ENCODE results near the gene COLGALT1. TPM values are rescaled to one million over a fixed set of nuclear protein-coding genes. Genes with fewer than 3 reads are reported as not detected.

Gene COLGALT1
- total and polyA plus RNA-seq, 10 of the 15 experiments (the other 5 are each of a cell fraction or from before 2014, with no cell fraction given) = 1.2 to 78.8 (median 29.8) TPM

DNA sequence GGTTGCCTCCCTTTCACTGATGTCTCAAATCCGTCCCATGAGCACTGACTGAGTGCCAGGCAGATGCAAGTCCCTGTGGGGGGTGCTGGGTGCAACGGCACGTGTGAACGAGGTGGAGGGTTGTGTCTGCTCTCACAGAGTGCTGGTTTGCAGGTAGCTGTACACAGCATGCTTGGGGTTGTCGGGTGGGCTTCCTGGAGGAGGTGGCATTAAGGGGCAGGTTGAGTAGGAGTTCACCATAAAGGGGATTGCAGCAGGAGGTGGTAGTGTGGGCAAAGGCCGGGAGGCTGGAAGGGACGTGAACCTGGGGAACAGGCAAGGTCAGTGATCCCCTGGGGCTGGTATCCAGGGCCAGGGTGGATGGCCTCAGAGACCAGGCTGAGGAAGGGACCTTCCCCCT, 17.2 kb downstream of the COLGALT1 start (continued):
- no peak for TF ChIP-seq KLF5 (IDR thresholded peaks at IDR 0.05; ENCODE audit: partially characterized antibody)
- TF ChIP-seq STAT3 (IDR thresholded peaks at IDR 0.05; ENCODE audit: low read depth, low read length) = no peak
- TF ChIP-seq ZNF207 (IDR thresholded peaks at IDR 0.05; ENCODE audit: borderline replicate concordance) = no peak
- TF ChIP-seq FOS (IDR thresholded peaks at IDR 0.05; ENCODE audit: borderline replicate concordance, extremely low read depth, insufficient read length) = no peak
- TF ChIP-seq SPI1 (IDR thresholded peaks at IDR 0.05; ENCODE audit: borderline replicate concordance, insufficient read depth, low read depth, low read length) = no peak

DNA sequence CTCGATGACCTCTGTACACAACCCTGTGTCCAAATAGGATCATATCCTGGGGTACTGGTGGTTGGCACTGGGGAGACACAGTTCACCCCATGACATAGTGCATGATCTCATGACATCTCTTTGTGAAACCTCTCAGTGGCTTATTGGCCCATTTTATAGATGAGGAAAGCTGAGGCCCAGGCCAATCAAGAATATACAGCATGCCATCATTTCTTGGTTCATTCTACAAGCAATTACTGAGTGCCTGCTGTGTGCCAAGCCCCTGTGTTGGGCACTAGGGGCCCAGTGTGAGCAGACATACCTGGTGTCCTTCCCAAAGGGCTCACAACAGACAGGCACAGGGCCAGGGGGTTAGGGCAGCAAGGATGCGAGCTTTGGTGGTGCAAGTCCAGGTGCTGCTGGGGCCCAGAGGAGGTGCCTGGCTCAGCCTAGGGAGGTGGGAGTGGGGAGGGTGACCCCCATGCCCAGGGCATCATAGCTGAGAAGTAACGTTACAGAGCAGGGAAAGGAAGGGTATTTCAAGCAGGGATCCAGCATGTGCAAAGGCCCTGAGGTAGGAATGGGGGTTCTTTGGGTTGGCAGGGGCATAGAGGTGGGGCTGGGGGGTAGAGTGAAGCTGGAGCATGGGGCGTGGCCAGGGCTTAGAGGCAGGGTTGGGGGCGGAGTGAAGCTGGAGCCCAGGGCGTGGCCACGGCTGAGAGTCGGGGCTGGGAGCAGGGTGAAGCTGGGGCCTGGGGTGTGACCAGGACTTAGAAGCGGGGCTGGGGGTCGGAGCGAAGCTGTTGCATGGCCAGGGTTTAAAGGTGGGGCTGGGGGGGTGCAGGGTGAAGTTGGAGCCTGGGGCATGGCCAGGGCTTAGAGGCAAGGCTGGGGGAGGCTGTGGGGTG, 20.7 kb downstream of the COLGALT1 start:
- Histone ChIP-seq H3K9me3 (replicated peaks; ENCODE audit: control insufficient read depth, insufficient read depth, low read length) (no peaks in the 10 kb centered on the region), H3K27ac (ENCODE audit: control insufficient read depth, insufficient read depth) (no peak overlapping the region), H3K9ac (ENCODE audit: control insufficient read depth, insufficient read depth, low read length) (no peak overlapping the region), H3K4me2 (ENCODE audit: control insufficient read depth, insufficient read depth) (no peak overlapping the region), H4K20me1 (ENCODE audit: control insufficient read depth, insufficient read depth) (no peaks in the 10 kb centered on the region), H3K4me3 (no peak overlapping the region), H2AFZ (ENCODE audit: control insufficient read depth, low read depth, low read length) (no peak overlapping the region), H3K4me1 (ENCODE audit: control insufficient read depth, insufficient read depth, low read length) (no peaks in the 10 kb centered on the region), H3K36me3 (ENCODE audit: control insufficient read depth in 2 of 2, insufficient read depth in 2 of 2, low read length in 1 of 2) (peaks cover 9 to 33% of the 10 kb centered on the region in 2 experiments), H3K79me2 (ENCODE audit: control insufficient read depth, insufficient read depth, low read length) (no peaks in the 10 kb centered on the region), H3K27me3 (replicated peaks in 1 of 2; ENCODE audit: control insufficient read depth in 2 of 2, insufficient read depth in 2 of 2, low read length in 1 of 2) (no peaks in the 10 kb centered on the region)
- BruUV-seq (replicated peaks) = no TSS peak
- DNase-seq (ENCODE audit: low read depth, low spot score) = no peak
- no peak for FAIRE-seq
- RAD21 ChIA-PET (ENCODE audit: unreplicated experiment) = interaction anchor here (0.6 to 1.3 kb wide), 3 partner anchors 73 to 272 kb away, joined by 3 to 6 read pairs (median 3); partner anchors contain the start of gene JAK3
- ATAC-seq = no peak
- intact Hi-C loops (cut with micrococcal nuclease; ENCODE audit: unreplicated experiment) = no loop called here
- TF ChIP-seq CEBPZ (IDR thresholded peaks at IDR 0.05; ENCODE audit: low read depth, low read length) (no peak), IKZF1 (conservative IDR thresholded peaks at IDR 0.05) (no peak), MEF2A (IDR thresholded peaks at IDR 0.05; ENCODE audit: insufficient read depth, low read depth, low read length) (no peak), JUNB (IDR thresholded peaks at IDR 0.05) (no peak), NR2F1 (conservative IDR thresholded peaks at IDR 0.05) (no peak)
- TF ChIP-seq, protein P1, sequence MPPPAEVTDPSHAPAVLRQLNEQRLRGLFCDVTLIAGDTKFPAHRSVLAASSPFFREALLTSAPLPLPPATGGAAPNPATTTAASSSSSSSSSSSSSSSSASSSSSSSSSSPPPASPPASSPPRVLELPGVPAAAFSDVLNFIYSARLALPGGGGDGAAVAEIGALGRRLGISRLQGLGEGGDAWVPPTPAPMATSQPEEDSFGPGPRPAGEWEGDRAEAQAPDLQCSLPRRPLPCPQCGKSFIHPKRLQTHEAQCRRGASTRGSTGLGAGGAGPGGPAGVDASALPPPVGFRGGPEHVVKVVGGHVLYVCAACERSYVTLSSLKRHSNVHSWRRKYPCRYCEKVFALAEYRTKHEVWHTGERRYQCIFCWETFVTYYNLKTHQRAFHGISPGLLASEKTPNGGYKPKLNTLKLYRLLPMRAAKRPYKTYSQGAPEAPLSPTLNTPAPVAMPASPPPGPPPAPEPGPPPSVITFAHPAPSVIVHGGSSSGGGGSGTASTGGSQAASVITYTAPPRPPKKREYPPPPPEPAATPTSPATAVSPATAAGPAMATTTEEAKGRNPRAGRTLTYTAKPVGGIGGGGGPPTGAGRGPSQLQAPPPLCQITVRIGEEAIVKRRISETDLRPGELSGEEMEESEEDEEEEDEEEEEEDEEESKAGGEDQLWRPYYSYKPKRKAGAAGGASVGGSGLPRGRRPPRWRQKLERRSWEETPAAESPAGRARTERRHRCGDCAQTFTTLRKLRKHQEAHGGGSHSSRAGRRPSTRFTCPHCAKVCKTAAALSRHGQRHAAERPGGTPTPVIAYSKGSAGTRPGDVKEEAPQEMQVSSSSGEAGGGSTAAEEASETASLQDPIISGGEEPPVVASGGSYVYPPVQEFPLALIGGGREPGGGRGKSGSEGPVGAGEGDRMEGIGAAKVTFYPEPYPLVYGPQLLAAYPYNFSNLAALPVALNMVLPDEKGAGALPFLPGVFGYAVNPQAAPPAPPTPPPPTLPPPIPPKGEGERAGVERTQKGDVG (CRISPR knock-in tag; IDR thresholded peaks at IDR 0.05) = no peak
- TF ChIP-seq, protein P2, sequence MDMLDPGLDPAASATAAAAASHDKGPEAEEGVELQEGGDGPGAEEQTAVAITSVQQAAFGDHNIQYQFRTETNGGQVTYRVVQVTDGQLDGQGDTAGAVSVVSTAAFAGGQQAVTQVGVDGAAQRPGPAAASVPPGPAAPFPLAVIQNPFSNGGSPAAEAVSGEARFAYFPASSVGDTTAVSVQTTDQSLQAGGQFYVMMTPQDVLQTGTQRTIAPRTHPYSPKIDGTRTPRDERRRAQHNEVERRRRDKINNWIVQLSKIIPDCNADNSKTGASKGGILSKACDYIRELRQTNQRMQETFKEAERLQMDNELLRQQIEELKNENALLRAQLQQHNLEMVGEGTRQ (IDR thresholded peaks at IDR 0.05; ENCODE audit: borderline replicate concordance, low read depth, low read length) = no peak
- in situ Hi-C loops (cut with MboI) = no loop called here
- 88% methylated on average over 11 of the region's 11 CpGs for WGBS (ENCODE audit: insufficient coverage, insufficient replicate concordance, low lambda C conversion rate, missing lambda C conversion rate)
- CTCF ChIA-PET = interaction anchor here (0.6 to 7.6 kb wide), 3 partner anchors 46 to 572 kb away, joined by 3 to 114 read pairs (median 14); no protein-coding TSS in a partner anchor
- POLR2A ChIA-PET = no interaction called here
- SMC1A ChIA-PET (ENCODE audit: uncharacterized antibody, unreplicated experiment) = no interaction called here

Data from GM12878 (cell line).